Tibial artery (tissue), 4 donors: Measurements from ENCODE around the gene HMGCL.

Experiments
- DNase-seq, 2 donors: peaks; one replicate each; pipeline ENCODE4 v3.0.0-alpha.2; 2019
- H3K27ac ChIP-seq, 2 donors: fragments of 200-600 bp; sonication (generic) in 1 of 2; 1 replicate in 1 of 2; 2 replicates in 1 of 2; pipeline ENCODE4 v1.5.1; 2018 to 2019; ENCODE audit warnings: mild to moderate bottlenecking in 1 of 2
- H3K27me3 ChIP-seq, 2 donors: fragments of 200-600 bp; sonication (generic) in 1 of 2; one replicate each; pipeline versions ENCODE4 v1.5.1 to v1.6.0; 2016 to 2019
- H3K36me3 ChIP-seq, 3 donors: fragments of 200-600 bp; sonication (generic) in 2 of 3; one replicate each; pipeline ENCODE4 v1.5.1; 2016 to 2019; ENCODE audit warnings: mild to moderate bottlenecking in 2 of 3
- H3K4me1 ChIP-seq, 4 donors: fragments of 200-600 bp; sonication (generic) in 2 of 4; 1 replicate in 3 of 4; 2 replicates in 1 of 4; pipeline ENCODE4 v1.5.1; 2016 to 2019
- H3K4me3 ChIP-seq, 2 donors: fragments of 200-600 bp; sonication (generic) in 1 of 2; 1 replicate in 1 of 2; 2 replicates in 1 of 2; pipeline ENCODE4 v1.5.1; 2018 to 2019; ENCODE audit warnings: mild to moderate bottlenecking in 2 of 2
- H3K9me3 ChIP-seq, 3 donors: fragments of 200-600 bp; sonication (generic) in 1 of 3; one replicate each; pipeline ENCODE4 v1.5.1; 2016 to 2019
- intact Hi-C: fragments of 100-400 bp; cut with DNase I; formaldehyde crosslinking; loops from one replicate; pipeline ENCODE4 v1.15.0; 2023; ENCODE audit warnings: low total_unique reads
- TF ChIP-seq, protein P1 (sequence below), 2 experiments: fragments of 200-600 bp in 1 of 2; fragments of 450-650 bp in 1 of 2; IDR thresholded peaks; one replicate each; pipeline ENCODE4 v1.5.1; 2017 to 2019; ENCODE audit warnings: antibody characterized with exemption in 2 of 2, mild to moderate bottlenecking in 1 of 2, moderate library complexity in 1 of 2

The HMGCL gene

DNA sequence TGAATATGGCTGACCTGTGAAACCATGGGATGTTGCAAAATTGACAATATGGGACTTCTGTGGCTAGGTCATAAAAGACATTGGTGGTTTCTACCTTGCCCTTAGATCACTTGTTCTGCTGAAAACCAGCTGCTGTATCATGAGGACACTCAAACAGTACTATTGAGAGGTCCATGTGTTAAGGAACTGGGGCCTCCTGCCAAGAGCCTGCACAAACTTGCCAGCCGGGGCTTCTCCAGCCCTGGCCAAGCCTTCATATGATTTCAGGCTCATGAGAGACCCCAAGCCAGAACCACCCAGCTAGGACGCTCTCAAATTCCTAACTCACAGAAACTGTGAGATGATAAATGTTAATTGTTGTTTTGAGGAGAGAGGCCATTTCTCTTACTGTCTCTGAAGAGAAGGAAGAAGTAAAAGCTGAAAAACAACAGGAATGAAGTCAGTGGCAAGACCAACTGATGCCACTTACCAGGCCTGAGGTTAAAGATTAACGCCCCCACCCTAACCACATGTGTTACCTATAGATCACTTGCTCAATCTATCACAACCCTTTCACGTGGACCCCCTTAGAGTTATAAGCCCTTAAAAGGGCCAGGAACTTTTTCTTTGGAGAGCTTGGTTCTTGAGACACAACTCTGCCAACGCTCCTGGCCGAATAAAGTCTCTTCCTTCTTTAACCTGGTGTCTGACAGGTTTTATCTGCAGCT is 50.9 kb downstream of the HMGCL start:
- H3K4me1 ChIP-seq, result peaks cover 0 to 18% (median 12%) of the 10 kb centered on the region in 4 donors
- intact Hi-C loops, result no loop called here
- H3K4me3 ChIP-seq, result no peak overlapping the region
- no peaks in the 10 kb centered on the region for H3K9me3 ChIP-seq
- H3K36me3 ChIP-seq, result peaks cover 0 to 17% (median 13%) of the 10 kb centered on the region in 3 donors
- TF ChIP-seq, protein P1, sequence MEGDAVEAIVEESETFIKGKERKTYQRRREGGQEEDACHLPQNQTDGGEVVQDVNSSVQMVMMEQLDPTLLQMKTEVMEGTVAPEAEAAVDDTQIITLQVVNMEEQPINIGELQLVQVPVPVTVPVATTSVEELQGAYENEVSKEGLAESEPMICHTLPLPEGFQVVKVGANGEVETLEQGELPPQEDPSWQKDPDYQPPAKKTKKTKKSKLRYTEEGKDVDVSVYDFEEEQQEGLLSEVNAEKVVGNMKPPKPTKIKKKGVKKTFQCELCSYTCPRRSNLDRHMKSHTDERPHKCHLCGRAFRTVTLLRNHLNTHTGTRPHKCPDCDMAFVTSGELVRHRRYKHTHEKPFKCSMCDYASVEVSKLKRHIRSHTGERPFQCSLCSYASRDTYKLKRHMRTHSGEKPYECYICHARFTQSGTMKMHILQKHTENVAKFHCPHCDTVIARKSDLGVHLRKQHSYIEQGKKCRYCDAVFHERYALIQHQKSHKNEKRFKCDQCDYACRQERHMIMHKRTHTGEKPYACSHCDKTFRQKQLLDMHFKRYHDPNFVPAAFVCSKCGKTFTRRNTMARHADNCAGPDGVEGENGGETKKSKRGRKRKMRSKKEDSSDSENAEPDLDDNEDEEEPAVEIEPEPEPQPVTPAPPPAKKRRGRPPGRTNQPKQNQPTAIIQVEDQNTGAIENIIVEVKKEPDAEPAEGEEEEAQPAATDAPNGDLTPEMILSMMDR (IDR thresholded peaks at IDR 0.05), result no peak
- no peak for DNase-seq
- H3K27ac ChIP-seq, result no peak overlapping the region
- H3K27me3 ChIP-seq, result no peaks in the 10 kb centered on the region

DNA sequence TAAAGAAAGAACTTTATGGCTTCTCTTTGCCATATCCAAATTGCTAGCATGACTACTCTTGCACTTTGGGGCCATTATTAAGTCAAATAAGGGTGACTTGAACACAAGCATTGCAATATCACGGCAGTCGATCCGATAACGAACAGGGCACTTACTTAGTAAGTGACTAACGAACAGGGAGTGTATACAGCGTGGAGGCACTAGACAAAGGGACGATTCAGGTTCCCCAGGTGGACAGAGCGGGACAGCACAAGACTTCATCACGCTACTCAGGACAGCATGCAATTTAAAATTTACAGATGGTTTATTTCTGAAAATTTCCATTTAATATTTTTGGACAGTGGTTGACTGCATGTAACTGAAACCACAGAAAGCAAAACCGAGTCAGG is 52.4 kb downstream of the HMGCL start:
- peaks cover 0 to 19% (median 13%) of the 10 kb centered on the region in 3 donors for H3K36me3 ChIP-seq
- peaks cover 0 to 11% (median 6%) of the 10 kb centered on the region in 4 donors for H3K4me1 ChIP-seq
- intact Hi-C loops, result no loop called here
- H3K9me3 ChIP-seq, result no peaks in the 10 kb centered on the region
- TF ChIP-seq, protein P1 (IDR thresholded peaks at IDR 0.05), result no peak
- no peak for DNase-seq
- H3K27me3 ChIP-seq, result no peaks in the 10 kb centered on the region
- no peak overlapping the region for H3K4me3 ChIP-seq
- H3K27ac ChIP-seq, result no peak overlapping the region

DNA sequence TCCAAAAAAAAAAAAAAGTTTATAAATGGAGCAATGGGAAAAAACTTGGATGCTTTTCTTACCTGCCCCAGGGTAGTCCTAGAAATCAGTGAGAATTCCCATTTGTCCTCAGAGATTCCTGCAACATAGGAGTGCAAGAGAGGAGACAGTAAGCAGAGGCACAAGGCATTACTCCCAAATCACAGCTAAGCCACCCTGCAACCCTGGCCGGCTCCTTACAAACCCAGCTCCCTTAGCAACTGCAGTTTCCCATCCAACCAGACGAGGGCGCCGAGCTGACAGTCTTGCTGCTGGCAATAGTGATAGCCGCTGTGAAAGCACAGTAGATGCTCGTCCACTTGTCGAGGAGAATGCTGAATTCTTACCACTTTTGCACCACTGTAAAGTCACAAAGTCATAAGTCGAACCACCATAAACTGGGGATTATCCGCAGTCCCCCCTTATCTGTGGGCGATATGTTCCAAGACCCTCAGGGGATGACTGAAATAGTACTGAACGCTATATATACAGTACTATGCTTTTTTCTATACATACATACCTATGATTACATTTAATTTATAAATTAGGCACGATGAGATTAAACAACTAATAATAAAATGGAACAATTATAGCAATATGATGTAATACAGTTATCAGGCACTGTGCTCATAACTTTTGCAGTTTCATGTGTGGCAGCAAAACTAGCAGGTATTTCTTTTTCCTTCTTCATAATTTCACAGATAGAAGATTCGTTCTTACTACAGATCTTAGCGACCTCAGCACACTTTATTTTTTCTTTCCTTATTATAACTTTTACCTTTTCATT is 53.0 kb downstream of the HMGCL start:
- no peaks in the 10 kb centered on the region for H3K9me3 ChIP-seq
- peaks cover 0 to 7% (median 2%) of the 10 kb centered on the region in 4 donors for H3K4me1 ChIP-seq
- TF ChIP-seq, protein P1 (IDR thresholded peaks at IDR 0.05), result peak; percentile 86 to 94
- peak; percentile 89 to 90 for DNase-seq
- H3K4me3 ChIP-seq, result no peak overlapping the region
- no peak overlapping the region for H3K27ac ChIP-seq
- no peaks in the 10 kb centered on the region for H3K27me3 ChIP-seq
- intact Hi-C loops, result no loop called here
- H3K36me3 ChIP-seq, result peaks cover 0 to 24% (median 13%) of the 10 kb centered on the region in 3 donors

DNA sequence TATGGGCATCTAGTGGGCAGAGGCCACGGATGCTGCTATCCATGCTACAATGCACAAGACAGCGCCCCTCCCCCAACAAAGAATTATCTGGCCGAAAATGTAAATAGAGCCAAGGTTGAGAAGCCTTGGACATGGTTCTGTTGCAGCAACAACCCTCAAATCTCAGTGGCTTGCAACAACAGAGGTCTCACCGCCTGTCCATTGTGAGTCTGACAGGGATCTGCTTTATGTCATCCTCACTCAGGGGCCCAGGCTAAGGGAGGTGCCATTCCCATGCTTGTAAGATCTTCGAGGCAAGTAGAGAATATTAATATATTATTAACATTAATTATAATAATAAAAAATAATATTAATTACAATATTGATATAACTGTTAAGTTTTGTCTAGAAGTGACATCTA is 56.5 kb downstream of the HMGCL start:
- intact Hi-C loops, result no loop called here
- Histone ChIP-seq H3K9me3 (no peaks in the 10 kb centered on the region), H3K4me1 (peaks cover 0 to 5% (median 0%) of the 10 kb centered on the region in 4 donors), H3K4me3 (no peak overlapping the region), H3K36me3 (peaks cover 9 to 49% (median 34%) of the 10 kb centered on the region in 3 donors), H3K27ac (no peak overlapping the region), H3K27me3 (no peaks in the 10 kb centered on the region)
- TF ChIP-seq, protein P1 (IDR thresholded peaks at IDR 0.05), result no peak
- DNase-seq, result no peak

DNA sequence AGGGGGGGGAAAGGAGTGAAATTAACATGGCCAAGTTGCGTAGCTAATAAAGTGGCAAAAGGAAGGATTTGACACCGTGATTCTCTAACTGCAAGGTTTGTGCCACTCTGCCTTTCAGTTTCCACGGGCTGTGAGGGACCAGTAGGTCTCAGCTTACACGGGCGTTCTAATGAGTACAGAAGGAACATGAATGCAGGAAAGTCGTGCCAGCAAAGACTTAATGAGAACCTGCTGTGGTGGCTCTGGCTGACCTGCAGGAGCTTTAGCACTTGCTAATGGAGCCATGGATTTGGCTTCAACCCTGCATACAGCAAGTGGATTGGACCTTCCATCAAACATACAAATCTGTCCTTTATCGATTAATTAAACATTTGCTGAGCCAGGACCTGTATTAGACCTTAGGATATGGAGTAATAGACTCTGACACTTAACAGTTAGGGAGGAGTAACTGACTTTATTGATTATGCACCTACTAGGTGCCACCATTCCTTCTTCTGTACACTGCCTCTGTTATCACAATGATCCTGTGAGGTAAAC is 62.1 kb downstream of the HMGCL start:
- intact Hi-C loops, result no loop called here
- Histone ChIP-seq H3K4me3 (no peak overlapping the region), H3K9me3 (no peaks in the 10 kb centered on the region), H3K36me3 (peaks cover 33 to 84% (median 50%) of the 10 kb centered on the region in 3 donors), H3K27me3 (no peaks in the 10 kb centered on the region), H3K4me1 (no peaks in the 10 kb centered on the region), H3K27ac (no peak overlapping the region)
- TF ChIP-seq, protein P1 (IDR thresholded peaks at IDR 0.05), result no peak
- DNase-seq, result no peak
